Neural progenitor cell (in vitro differentiated cells): ENCODE results near the gene PALS1. TPM values are rescaled to one million over a fixed set of nuclear protein-coding genes. Genes with fewer than 3 reads are reported as not detected.

Source experiments
- DNase-seq: peaks from one replicate; pipeline ENCODE4 v3.0.0-alpha.2; 2016; ENCODE audit warnings: low spot score
- H2AFZ ChIP-seq: fragments of 200-600 bp; sonication (generic); replicated peaks from 2 replicates; pipeline ENCODE4 v1.6.1; 2016; ENCODE audit warnings: antibody characterized with exemption
- H3F3A ChIP-seq: fragments of 200-600 bp; sonication (generic); 2 replicates; pipeline ENCODE4 v1.6.1; 2016; ENCODE audit warnings: antibody characterized with exemption, low read depth
- H3K27ac ChIP-seq: fragments of 200-600 bp; sonication (generic); 2 replicates; pipeline ENCODE4 v1.5.1; 2016; ENCODE audit warnings: mild to moderate bottlenecking
- H3K27me3 ChIP-seq: fragments of 200-600 bp; sonication (generic); 2 replicates; pipeline ENCODE4 v1.6.1; 2016; ENCODE audit warnings: mild to moderate bottlenecking, moderate library complexity
- H3K36me3 ChIP-seq: fragments of 200-600 bp; sonication (generic); 2 replicates; pipeline ENCODE4 v1.5.1; 2016
- H3K4me1 ChIP-seq: fragments of 200-600 bp; sonication (generic); 2 replicates; pipeline ENCODE4 v1.6.1; 2016; ENCODE audit warnings: mixed run types
- H3K4me2 ChIP-seq: fragments of 200-600 bp; sonication (generic); 2 replicates; pipeline ENCODE4 v1.6.1; 2016
- H3K4me3 ChIP-seq: fragments of 200-600 bp; sonication (generic); 2 replicates; pipeline ENCODE4 v1.5.1; 2016
- H3K79me2 ChIP-seq: fragments of 200-600 bp; sonication (generic); 2 replicates; pipeline ENCODE4 v1.6.1; 2016; ENCODE audit warnings: low read depth
- H3K9ac ChIP-seq: fragments of 200-600 bp; sonication (generic); 2 replicates; pipeline ENCODE4 v1.6.1; 2016
- H3K9me3 ChIP-seq: fragments of 200-600 bp; sonication (generic); 2 replicates; pipeline ENCODE4 v1.5.1; 2016; ENCODE audit warnings: low read depth
- H4K20me1 ChIP-seq: fragments of 200-600 bp; sonication (generic); 2 replicates; pipeline ENCODE4 v1.6.1; 2016; ENCODE audit warnings: low read depth
- H3K27ac Mint-ChIP-seq: 3 replicates; pipeline ENCODE4 v1.8.0; 2021; ENCODE audit warnings: mixed read lengths
- H3K27me3 Mint-ChIP-seq: 2 replicates; pipeline ENCODE4 v1.8.0; 2022; ENCODE audit warnings: low read depth, mild to moderate bottlenecking, inconsistent platforms, moderate library complexity, mixed read lengths; ENCODE audit not compliant: insufficient read depth
- H3K36me3 Mint-ChIP-seq: 3 replicates; pipeline ENCODE4 v1.8.0; 2021; ENCODE audit warnings: mixed read lengths
- H3K4me1 Mint-ChIP-seq: 3 replicates; pipeline ENCODE4 v1.8.0; 2021; ENCODE audit warnings: mixed read lengths
- H3K4me3 Mint-ChIP-seq: 3 replicates; pipeline ENCODE4 v1.8.0; 2021; ENCODE audit warnings: mild to moderate bottlenecking, moderate library complexity, mixed read lengths
- H3K9me3 Mint-ChIP-seq: 3 replicates; pipeline ENCODE4 v1.8.0; 2020; ENCODE audit warnings: mixed read lengths
- EZH2 ChIP-seq: fragments of 200-600 bp; sonication (generic); IDR thresholded peaks from 2 replicates; pipeline ENCODE4 v1.6.1; 2017; ENCODE audit warnings: antibody characterized with exemption, mild to moderate bottlenecking, moderate library complexity
- EZH2phosphoT487 ChIP-seq: fragments of 200-600 bp; sonication (generic); IDR thresholded peaks from 2 replicates; pipeline ENCODE4 v1.6.1; 2017; ENCODE audit warnings: antibody characterized with exemption
- total RNA-seq: library from RNA; depleted of rRNA; stranded (reverse); fragments of >200 nt; gene quantifications from 2 replicates; pipeline ENCODE4 v1.2.3, GENCODE V29; 2015; ENCODE audit warnings: low replicate concordance
- TF ChIP-seq, protein P1 (sequence below): fragments of 200-600 bp; sonication (generic); IDR thresholded peaks from 2 replicates; pipeline ENCODE4 v1.5.1; 2017; ENCODE audit warnings: antibody characterized with exemption, mild to moderate bottlenecking

PALS1 gene
- total RNA-seq, 1 donor from 2014 or later: 47.0 TPM

DNA sequence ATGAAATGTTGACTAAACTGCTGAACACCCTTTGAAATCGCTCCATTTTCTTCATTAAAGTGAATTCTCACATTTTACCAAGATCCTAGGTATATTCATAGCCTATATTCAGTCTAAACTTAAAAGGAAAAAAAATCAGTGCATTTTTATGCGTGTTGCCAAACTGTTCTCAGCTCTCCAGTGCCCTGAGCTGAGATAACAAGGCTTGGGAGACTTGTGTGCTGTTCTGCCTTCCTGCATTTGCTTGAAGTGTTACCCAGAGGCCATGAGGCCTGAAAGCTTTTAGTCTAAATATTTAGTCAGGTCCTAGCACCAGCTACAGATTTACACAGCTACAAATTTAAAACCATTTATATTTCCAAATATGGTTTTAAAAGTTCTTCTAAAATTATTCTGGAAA lies 8.6 kb upstream of the PALS1 start:
- H3K27ac ChIP-seq: no peak overlapping the region
- H3K4me2 ChIP-seq: no peak overlapping the region
- H3F3A ChIP-seq: no peaks in the 10 kb centered on the region
- Mint-ChIP-seq H3K4me1 (no peaks in the 10 kb centered on the region), H3K9me3 (no peaks in the 10 kb centered on the region), H3K36me3 (no peaks in the 10 kb centered on the region), H3K4me3 (no peak overlapping the region), H3K27ac (no peak overlapping the region), H3K27me3 (peaks cover 2% of the 10 kb centered on the region)
- no peaks in the 10 kb centered on the region for H3K4me1 ChIP-seq
- H2AFZ ChIP-seq: peak overlapping the region; percentile 32
- H3K36me3 ChIP-seq: no peaks in the 10 kb centered on the region
- H3K27me3 ChIP-seq: peaks cover 3% of the 10 kb centered on the region
- no peak for TF ChIP-seq EZH2phosphoT487
- TF ChIP-seq, protein P1, sequence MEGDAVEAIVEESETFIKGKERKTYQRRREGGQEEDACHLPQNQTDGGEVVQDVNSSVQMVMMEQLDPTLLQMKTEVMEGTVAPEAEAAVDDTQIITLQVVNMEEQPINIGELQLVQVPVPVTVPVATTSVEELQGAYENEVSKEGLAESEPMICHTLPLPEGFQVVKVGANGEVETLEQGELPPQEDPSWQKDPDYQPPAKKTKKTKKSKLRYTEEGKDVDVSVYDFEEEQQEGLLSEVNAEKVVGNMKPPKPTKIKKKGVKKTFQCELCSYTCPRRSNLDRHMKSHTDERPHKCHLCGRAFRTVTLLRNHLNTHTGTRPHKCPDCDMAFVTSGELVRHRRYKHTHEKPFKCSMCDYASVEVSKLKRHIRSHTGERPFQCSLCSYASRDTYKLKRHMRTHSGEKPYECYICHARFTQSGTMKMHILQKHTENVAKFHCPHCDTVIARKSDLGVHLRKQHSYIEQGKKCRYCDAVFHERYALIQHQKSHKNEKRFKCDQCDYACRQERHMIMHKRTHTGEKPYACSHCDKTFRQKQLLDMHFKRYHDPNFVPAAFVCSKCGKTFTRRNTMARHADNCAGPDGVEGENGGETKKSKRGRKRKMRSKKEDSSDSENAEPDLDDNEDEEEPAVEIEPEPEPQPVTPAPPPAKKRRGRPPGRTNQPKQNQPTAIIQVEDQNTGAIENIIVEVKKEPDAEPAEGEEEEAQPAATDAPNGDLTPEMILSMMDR: no peak
- H3K79me2 ChIP-seq: no peaks in the 10 kb centered on the region
- no peak overlapping the region for H3K4me3 ChIP-seq
- no peak for DNase-seq
- no peaks in the 10 kb centered on the region for H3K9me3 ChIP-seq
- H4K20me1 ChIP-seq: no peaks in the 10 kb centered on the region
- H3K9ac ChIP-seq: no peak overlapping the region

DNA sequence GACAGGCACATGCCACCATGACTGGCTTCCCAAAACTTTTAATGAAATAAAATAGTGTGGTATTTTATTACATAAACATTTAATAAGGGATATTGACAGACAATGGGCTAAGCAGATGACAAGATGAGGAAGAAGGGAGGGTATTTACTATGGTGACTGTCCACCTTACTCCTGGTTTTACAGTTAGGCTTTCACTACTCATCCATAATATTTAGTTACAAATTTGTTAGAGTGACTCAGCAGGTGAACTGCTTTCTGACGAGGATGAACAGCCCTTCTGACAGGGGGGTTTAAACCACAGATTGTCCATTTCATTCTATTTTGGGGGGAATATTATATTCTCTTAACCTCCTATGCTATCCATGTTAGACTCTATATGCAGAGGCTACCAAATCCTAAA lies 3.6 kb upstream of the PALS1 start:
- H3K36me3 ChIP-seq: no peaks in the 10 kb centered on the region
- H3K79me2 ChIP-seq: peaks cover 8% of the 10 kb centered on the region
- TF ChIP-seq EZH2phosphoT487: no peak
- TF ChIP-seq EZH2: no peak
- TF ChIP-seq, protein P1: no peak
- no peak overlapping the region for H3K27ac Mint-ChIP-seq
- H4K20me1 ChIP-seq: peaks cover 5% of the 10 kb centered on the region
- H3K9me3 Mint-ChIP-seq: no peaks in the 10 kb centered on the region
- H3K4me2 ChIP-seq: no peak overlapping the region
- H3K4me1 ChIP-seq: peaks cover 9% of the 10 kb centered on the region
- no peak overlapping the region for H3K9ac ChIP-seq
- H3K36me3 Mint-ChIP-seq: no peaks in the 10 kb centered on the region
- H3F3A ChIP-seq: peaks cover 19% of the 10 kb centered on the region
- no peaks in the 10 kb centered on the region for H3K9me3 ChIP-seq
- no peak overlapping the region for H3K4me3 ChIP-seq
- no peak overlapping the region for H3K27ac ChIP-seq
- H3K27me3 ChIP-seq: peaks cover 33% of the 10 kb centered on the region
- H3K4me1 Mint-ChIP-seq: peaks cover 10% of the 10 kb centered on the region
- peaks cover 5% of the 10 kb centered on the region for H3K27me3 Mint-ChIP-seq
- no peak for DNase-seq
- H2AFZ ChIP-seq: no peak overlapping the region
- no peak overlapping the region for H3K4me3 Mint-ChIP-seq

DNA sequence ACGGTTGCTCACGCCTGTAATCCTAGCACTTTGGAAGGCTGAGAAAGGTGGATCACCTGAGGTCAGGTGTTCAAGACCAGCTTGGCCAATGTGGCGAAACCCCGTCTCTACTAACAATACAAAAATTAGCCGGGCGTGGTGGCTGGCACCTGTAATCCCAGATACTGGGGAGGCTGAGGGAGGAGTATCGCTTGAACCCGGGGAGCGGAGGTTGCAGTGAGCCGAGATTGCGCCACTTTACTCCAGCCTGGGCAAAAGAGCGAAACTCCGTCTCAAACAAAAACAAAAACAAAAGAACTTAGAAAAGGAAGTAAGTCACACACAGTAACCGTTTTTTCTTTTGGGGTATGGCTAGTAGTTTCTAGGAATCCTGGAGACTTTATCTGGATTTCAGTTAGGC lies 1.7 kb upstream of the PALS1 start:
- Histone ChIP-seq H4K20me1 (peaks cover 9% of the 10 kb centered on the region), H2AFZ (peak overlapping the region; percentile 95), H3F3A (peaks cover 19% of the 10 kb centered on the region), H3K36me3 (no peaks in the 10 kb centered on the region), H3K9ac (no peak overlapping the region), H3K27me3 (peaks cover 33% of the 10 kb centered on the region), H3K9me3 (no peaks in the 10 kb centered on the region), H3K27ac (no peak overlapping the region), H3K4me3 (no peak overlapping the region), H3K4me2 (no peak overlapping the region), H3K4me1 (peaks cover 11% of the 10 kb centered on the region), H3K79me2 (peaks cover 28% of the 10 kb centered on the region)
- peaks cover 5% of the 10 kb centered on the region for H3K36me3 Mint-ChIP-seq
- peak overlapping the region; percentile 1 for H3K27ac Mint-ChIP-seq
- H3K9me3 Mint-ChIP-seq: peaks cover 4% of the 10 kb centered on the region
- TF ChIP-seq EZH2phosphoT487 (no peak), EZH2 (no peak)
- TF ChIP-seq, protein P1: no peak
- peaks cover 5% of the 10 kb centered on the region for H3K27me3 Mint-ChIP-seq
- peaks cover 15% of the 10 kb centered on the region for H3K4me1 Mint-ChIP-seq
- peak overlapping the region; percentile 85 for H3K4me3 Mint-ChIP-seq
- DNase-seq: no peak
